HG03354 (cell line): ENCODE measurements around the gene HSD3B1.
"Not testable (repeated sequence)": the region's sequence is repeated elsewhere in the genome, so short reads cannot be mapped to it uniquely, and the experiment has no call there.

ENCODE experiments used
- ATAC-seq: cut with Tn5 transposase; IDR thresholded peaks from one replicate; pipeline ENCODE4 v1.9.1; 2021; ENCODE audit warnings: mild to moderate bottlenecking; ENCODE audit not compliant: unreplicated experiment, poor library complexity, severe bottlenecking

HSD3B1 gene

GRCh38 chr1:119549719-119550132 is 42.7 kb downstream of the HSD3B1 start:
- ATAC-seq = no peak

- no peak for ATAC-seq
These were observed 43.4 kb downstream of the HSD3B1 start for GRCh38 chr1:119550381-119550780.

- no peak for ATAC-seq
These were observed 44.2 kb downstream of the HSD3B1 start for GRCh38 chr1:119551218-119551617.

GRCh38 chr1:119552656-119553055 is 45.6 kb downstream of the HSD3B1 start:
- not testable (repeated sequence) for ATAC-seq

GRCh38 chr1:119553302-119554071 is 46.5 kb downstream of the HSD3B1 start:
- not testable (repeated sequence) for ATAC-seq

- no peak for ATAC-seq
These were observed 47.2 kb downstream of the HSD3B1 start for GRCh38 chr1:119554183-119554582.

GRCh38 chr1:119556423-119556822 is 49.4 kb downstream of the HSD3B1 start:
- ATAC-seq = no peak

GRCh38 chr1:119560402-119560801 is 53.4 kb downstream of the HSD3B1 start:
- ATAC-seq = not testable (repeated sequence)

GRCh38 chr1:119564548-119564947 is 57.5 kb downstream of the HSD3B1 start:
- ATAC-seq = no peak
